ENCODE measurements around the gene SCN1A. TPM values are rescaled to one million over a fixed set of nuclear protein-coding genes. Genes with fewer than 3 reads are reported as not detected.

SCN1A gene
- total and polyA plus RNA-seq, 2 of the 13 experiments (the other 11 are each of a cell fraction or from before 2014, with no cell fraction given), result 19.9 to 39.4 TPM

DNA sequence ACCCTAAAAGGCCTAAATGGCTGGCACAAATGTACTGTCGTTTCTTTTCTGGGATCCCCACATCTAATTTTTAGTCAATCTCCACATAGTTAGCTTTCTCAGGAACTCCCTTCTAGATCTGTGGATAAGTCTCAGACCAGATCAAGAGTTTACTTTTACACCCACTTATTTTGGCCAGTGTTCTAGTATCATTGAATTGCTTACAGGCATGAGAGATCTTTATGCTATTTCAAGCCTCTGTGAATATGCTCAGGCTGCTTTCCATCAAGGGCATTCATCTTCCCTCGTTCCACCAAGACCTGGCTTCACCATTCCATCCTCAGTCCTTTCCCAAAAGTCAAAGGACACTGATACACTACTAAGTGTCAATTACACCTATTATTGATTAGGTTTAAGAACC lies 27.8 kb upstream of the SCN1A start (continued):
- TF ChIP-seq, protein P1, sequence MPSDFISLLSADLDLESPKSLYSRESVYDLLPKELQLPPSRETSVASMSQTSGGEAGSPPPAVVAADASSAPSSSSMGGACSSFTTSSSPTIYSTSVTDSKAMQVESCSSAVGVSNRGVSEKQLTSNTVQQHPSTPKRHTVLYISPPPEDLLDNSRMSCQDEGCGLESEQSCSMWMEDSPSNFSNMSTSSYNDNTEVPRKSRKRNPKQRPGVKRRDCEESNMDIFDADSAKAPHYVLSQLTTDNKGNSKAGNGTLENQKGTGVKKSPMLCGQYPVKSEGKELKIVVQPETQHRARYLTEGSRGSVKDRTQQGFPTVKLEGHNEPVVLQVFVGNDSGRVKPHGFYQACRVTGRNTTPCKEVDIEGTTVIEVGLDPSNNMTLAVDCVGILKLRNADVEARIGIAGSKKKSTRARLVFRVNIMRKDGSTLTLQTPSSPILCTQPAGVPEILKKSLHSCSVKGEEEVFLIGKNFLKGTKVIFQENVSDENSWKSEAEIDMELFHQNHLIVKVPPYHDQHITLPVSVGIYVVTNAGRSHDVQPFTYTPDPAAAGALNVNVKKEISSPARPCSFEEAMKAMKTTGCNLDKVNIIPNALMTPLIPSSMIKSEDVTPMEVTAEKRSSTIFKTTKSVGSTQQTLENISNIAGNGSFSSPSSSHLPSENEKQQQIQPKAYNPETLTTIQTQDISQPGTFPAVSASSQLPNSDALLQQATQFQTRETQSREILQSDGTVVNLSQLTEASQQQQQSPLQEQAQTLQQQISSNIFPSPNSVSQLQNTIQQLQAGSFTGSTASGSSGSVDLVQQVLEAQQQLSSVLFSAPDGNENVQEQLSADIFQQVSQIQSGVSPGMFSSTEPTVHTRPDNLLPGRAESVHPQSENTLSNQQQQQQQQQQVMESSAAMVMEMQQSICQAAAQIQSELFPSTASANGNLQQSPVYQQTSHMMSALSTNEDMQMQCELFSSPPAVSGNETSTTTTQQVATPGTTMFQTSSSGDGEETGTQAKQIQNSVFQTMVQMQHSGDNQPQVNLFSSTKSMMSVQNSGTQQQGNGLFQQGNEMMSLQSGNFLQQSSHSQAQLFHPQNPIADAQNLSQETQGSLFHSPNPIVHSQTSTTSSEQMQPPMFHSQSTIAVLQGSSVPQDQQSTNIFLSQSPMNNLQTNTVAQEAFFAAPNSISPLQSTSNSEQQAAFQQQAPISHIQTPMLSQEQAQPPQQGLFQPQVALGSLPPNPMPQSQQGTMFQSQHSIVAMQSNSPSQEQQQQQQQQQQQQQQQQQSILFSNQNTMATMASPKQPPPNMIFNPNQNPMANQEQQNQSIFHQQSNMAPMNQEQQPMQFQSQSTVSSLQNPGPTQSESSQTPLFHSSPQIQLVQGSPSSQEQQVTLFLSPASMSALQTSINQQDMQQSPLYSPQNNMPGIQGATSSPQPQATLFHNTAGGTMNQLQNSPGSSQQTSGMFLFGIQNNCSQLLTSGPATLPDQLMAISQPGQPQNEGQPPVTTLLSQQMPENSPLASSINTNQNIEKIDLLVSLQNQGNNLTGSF (CRISPR knock-in tag; IDR thresholded peaks at IDR 0.05), result no peak
- no peak for TF ChIP-seq ARNT (IDR thresholded peaks at IDR 0.05)
- TF ChIP-seq, protein P2, sequence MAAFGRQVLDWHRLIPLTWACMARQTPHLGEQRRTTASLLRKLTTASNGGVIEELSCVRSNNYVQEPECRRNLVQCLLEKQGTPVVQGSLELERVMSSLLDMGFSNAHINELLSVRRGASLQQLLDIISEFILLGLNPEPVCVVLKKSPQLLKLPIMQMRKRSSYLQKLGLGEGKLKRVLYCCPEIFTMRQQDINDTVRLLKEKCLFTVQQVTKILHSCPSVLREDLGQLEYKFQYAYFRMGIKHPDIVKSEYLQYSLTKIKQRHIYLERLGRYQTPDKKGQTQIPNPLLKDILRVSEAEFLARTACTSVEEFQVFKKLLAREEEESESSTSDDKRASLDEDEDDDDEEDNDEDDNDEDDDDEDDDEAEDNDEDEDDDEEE (CRISPR knock-in tag; IDR thresholded peaks at IDR 0.05), result no peak
- TF ChIP-seq ADNP (CRISPR knock-in tag; IDR thresholded peaks at IDR 0.05), result no peak
- TF ChIP-seq RFX3 (CRISPR knock-in tag; IDR thresholded peaks at IDR 0.05), result no peak
- TF ChIP-seq ZNF510 (CRISPR knock-in tag; IDR thresholded peaks at IDR 0.05; ENCODE audit: low read depth), result no peak
- TF ChIP-seq ZBTB42 (CRISPR knock-in tag; IDR thresholded peaks at IDR 0.05), result no peak
